22Rv1 (cell line): ENCODE results near the gene EPHB1.

Source experiments
- CTCF ChIP-seq: fragments of 450-650 bp; IDR thresholded peaks from 2 replicates; pipeline ENCODE4 v1.5.1; 2017; ENCODE audit warnings: mild to moderate bottlenecking
- ZFX ChIP-seq: fragments of 450-650 bp; IDR thresholded peaks from 2 replicates; pipeline ENCODE4 v1.6.1; 2017; ENCODE audit warnings: antibody characterized with exemption, borderline replicate concordance

GRCh38 chr3:135166266-135166825 lies 371.3 kb downstream of the EPHB1 start:
- no peak for TF ChIP-seq CTCF
- no peak for TF ChIP-seq ZFX
